H9 (cell line): ENCODE data around the gene PHTF2. TPM values are rescaled to one million over a fixed set of nuclear protein-coding genes. Genes with fewer than 3 reads are reported as not detected.

Source experiments
- DNase-seq: peaks from one replicate; pipeline ENCODE4 v3.0.0-alpha.2; 2017
- H2AFZ ChIP-seq: one replicate; pipeline ENCODE4 v1.6.1; 2013; ENCODE audit warnings: mild to moderate bottlenecking, low read length, control low read depth, moderate library complexity
- H2AK5ac ChIP-seq: 2 replicates; pipeline ENCODE4 v1.6.1; 2013; ENCODE audit warnings: low read length, control low read depth, mixed read lengths; ENCODE audit not compliant: insufficient read length
- H2BK120ac ChIP-seq: one replicate; pipeline ENCODE4 v1.6.1; 2013; ENCODE audit warnings: low read depth, mild to moderate bottlenecking, low read length, control low read depth, inconsistent platforms; ENCODE audit not compliant: poor library complexity, severe bottlenecking
- H2BK12ac ChIP-seq: 2 replicates; pipeline ENCODE4 v1.6.1; 2013; ENCODE audit warnings: low read length, control low read depth, mixed read lengths, low read depth; ENCODE audit not compliant: insufficient read length
- H2BK15ac ChIP-seq: 2 replicates; pipeline ENCODE4 v1.6.1; 2013; ENCODE audit warnings: low read depth, low read length, control low read depth
- H2BK20ac ChIP-seq: one replicate; pipeline ENCODE4 v1.6.1; 2013; ENCODE audit warnings: low read depth, mild to moderate bottlenecking, low read length, control low read depth, inconsistent platforms; ENCODE audit not compliant: poor library complexity, severe bottlenecking
- H2BK5ac ChIP-seq: 2 replicates; pipeline ENCODE4 v1.6.1; 2013; ENCODE audit warnings: low read length, control low read depth, mixed read lengths; ENCODE audit not compliant: insufficient read length
- H3K14ac ChIP-seq: 2 replicates; pipeline ENCODE4 v1.6.1; 2013; ENCODE audit warnings: low read length, control low read depth; ENCODE audit not compliant: insufficient read depth
- H3K18ac ChIP-seq: 2 replicates; pipeline ENCODE4 v1.6.1; 2013; ENCODE audit warnings: low read depth, mild to moderate bottlenecking, mixed read lengths, low read length, control low read depth; ENCODE audit not compliant: insufficient read length
- H3K23ac ChIP-seq: 2 replicates; pipeline ENCODE4 v1.6.1; 2013; ENCODE audit warnings: low read length, control low read depth, mixed read lengths, low read depth; ENCODE audit not compliant: insufficient read length
- H3K23me2 ChIP-seq: 2 replicates; pipeline ENCODE4 v1.6.1; 2013; ENCODE audit warnings: low read depth, mild to moderate bottlenecking, mixed read lengths, low read length, control low read depth; ENCODE audit not compliant: insufficient read length, poor library complexity, severe bottlenecking
- H3K27ac ChIP-seq: 2 replicates; pipeline ENCODE4 v1.5.1; 2013; ENCODE audit warnings: low read length, control low read depth, mixed read lengths, low read depth; ENCODE audit not compliant: insufficient read length
- H3K27me3 ChIP-seq: 2 replicates; pipeline ENCODE4 v1.6.1; 2013; ENCODE audit warnings: low read length, control low read depth, inconsistent platforms; ENCODE audit not compliant: insufficient read depth
- H3K4ac ChIP-seq: 2 replicates; pipeline ENCODE4 v1.6.1; 2013; ENCODE audit warnings: low read depth, mild to moderate bottlenecking, control low read depth, inconsistent platforms, low read length, moderate library complexity
- H3K4me1 ChIP-seq: 2 replicates; pipeline ENCODE4 v1.6.1; 2013; ENCODE audit warnings: low read length, control low read depth, inconsistent platforms; ENCODE audit not compliant: insufficient read depth
- H3K4me2 ChIP-seq: 2 replicates; pipeline ENCODE4 v1.6.1; 2013; ENCODE audit warnings: low read length, control low read depth, mixed read lengths; ENCODE audit not compliant: insufficient read length, insufficient read depth
- H3K56ac ChIP-seq: 2 replicates; pipeline ENCODE4 v1.6.1; 2013; ENCODE audit warnings: low read depth, mild to moderate bottlenecking, mixed read lengths, low read length, control low read depth; ENCODE audit not compliant: insufficient read length
- H3K79me1 ChIP-seq: 2 replicates; pipeline ENCODE4 v1.6.1; 2013; ENCODE audit warnings: low read depth, mild to moderate bottlenecking, moderate library complexity, low read length, control low read depth, inconsistent platforms; ENCODE audit not compliant: insufficient read depth, poor library complexity, severe bottlenecking
- H3K79me2 ChIP-seq: 2 replicates; pipeline ENCODE4 v1.6.1; 2013; ENCODE audit warnings: low read length, control low read depth, inconsistent platforms; ENCODE audit not compliant: insufficient read depth
- H3K9ac ChIP-seq: 2 replicates; pipeline ENCODE4 v1.6.1; 2013; ENCODE audit warnings: low read length, control low read depth, mixed read lengths; ENCODE audit not compliant: insufficient read length; ENCODE audit errors: extremely low read depth
- H3K9me3 ChIP-seq: one replicate; pipeline ENCODE4 v1.6.1; 2013; ENCODE audit warnings: low read depth, low read length, inconsistent platforms; ENCODE audit not compliant: control insufficient read depth
- H3T11ph ChIP-seq: one replicate; pipeline ENCODE4 v1.6.1; 2013; ENCODE audit warnings: mild to moderate bottlenecking, low read length, control low read depth, inconsistent platforms
- H4K20me1 ChIP-seq: one replicate; pipeline ENCODE4 v1.6.1; 2013; ENCODE audit not compliant: control insufficient read depth, insufficient read length, insufficient read depth
- H4K5ac ChIP-seq: 2 replicates; pipeline ENCODE4 v1.6.1; 2013; ENCODE audit warnings: low read depth, mild to moderate bottlenecking, mixed read lengths, low read length, control low read depth; ENCODE audit not compliant: insufficient read length
- H4K8ac ChIP-seq: replicated peaks from 2 replicates; pipeline ENCODE4 v1.6.1; 2013; ENCODE audit warnings: low read length, control low read depth, mixed read lengths, low read depth; ENCODE audit not compliant: insufficient read length
- H4K91ac ChIP-seq: 2 replicates; pipeline ENCODE4 v1.6.1; 2013; ENCODE audit warnings: low read depth, mild to moderate bottlenecking, moderate library complexity, mixed read lengths, low read length, control low read depth; ENCODE audit not compliant: insufficient read length
- H3K27ac Mint-ChIP-seq, 3 experiments: 2 replicates in 2 of 3; 3 replicates in 1 of 3; pipeline ENCODE4 v1.8.0; 2020 to 2021; ENCODE audit warnings: mixed read lengths in 3 of 3, mild to moderate bottlenecking in 1 of 3, moderate library complexity in 1 of 3
- H3K27me3 Mint-ChIP-seq: 2 replicates; pipeline ENCODE4 v1.8.0; 2021; ENCODE audit warnings: low read depth, mild to moderate bottlenecking, moderate library complexity, mixed read lengths
- H3K36me3 Mint-ChIP-seq, 3 experiments: 2 replicates in 2 of 3; 3 replicates in 1 of 3; pipeline ENCODE4 v1.8.0; 2020 to 2021; ENCODE audit warnings: low read depth in 3 of 3, mixed read lengths in 3 of 3; ENCODE audit not compliant: insufficient read depth in 1 of 3
- H3K4me1 Mint-ChIP-seq, 2 experiments: 2 replicates each; pipeline ENCODE4 v1.8.0; 2020; ENCODE audit warnings: mixed read lengths in 2 of 2
- H3K4me3 Mint-ChIP-seq, 2 experiments: 2 replicates in 1 of 2; 3 replicates in 1 of 2; pipeline ENCODE4 v1.8.0; 2020 to 2021; ENCODE audit warnings: mild to moderate bottlenecking in 2 of 2, mixed read lengths in 2 of 2, moderate library complexity in 1 of 2
- H3K9me3 Mint-ChIP-seq, 2 experiments: 2 replicates in 1 of 2; 3 replicates in 1 of 2; pipeline ENCODE4 v1.8.0; 2020; ENCODE audit warnings: mild to moderate bottlenecking in 2 of 2, mixed read lengths in 2 of 2, moderate library complexity in 1 of 2
- CTCF ChIP-seq: fragments of 200-600 bp; sonication (generic); conservative IDR thresholded peaks from 3 replicates; pipeline ENCODE4 v1.8.0; 2021; ENCODE audit warnings: antibody characterized with exemption, mild to moderate bottlenecking
- WGBS: extraction: QIAGEN DNeasy Blood & Tissue Kit; methylation state at CpG from one replicate; pipeline ENCODE4 v1.1.7; 2013; ENCODE audit warnings: missing lambda C conversion rate, low lambda C conversion rate, mixed read lengths; ENCODE audit not compliant: insufficient read length; ENCODE audit errors: extremely low coverage; 5-methylcytosine and 5-hydroxymethylcytosine counted together
- total RNA-seq: library from RNA; stranded (reverse); gene quantifications from 2 replicates; pipeline ENCODE4 v1.2.1, GENCODE V29; 2021

Gene PHTF2
- total RNA-seq, 1 experiment from 2014 or later: 16.2 TPM

GRCh38 chr7:77838929-77839491 is 40.4 kb downstream of the PHTF2 start:
- Mint-ChIP-seq H3K36me3 (peaks cover 0 to 4% (median 2%) of the 10 kb centered on the region in 3 experiments; a peak in 2 of 7 replicates), H3K27ac (no peak overlapping the region), H3K4me1 (peaks cover 0 to 6% of the 10 kb centered on the region in 2 experiments; a peak in 1 of 4 replicates), H3K9me3 (peaks cover 0 to 3% of the 10 kb centered on the region in 2 experiments; a peak in 1 of 5 replicates), H3K4me3 (no peak overlapping the region), H3K27me3 (no peaks in the 10 kb centered on the region)
- no peak overlapping the region for H2BK15ac ChIP-seq
- no peak overlapping the region for H4K91ac ChIP-seq
- no peak overlapping the region for H3K56ac ChIP-seq
- H3K27ac ChIP-seq: no peak overlapping the region
- H2BK20ac ChIP-seq: no peak overlapping the region
- no peak overlapping the region for H2AK5ac ChIP-seq
- no CpG with 5 or more reads among the region's 3 CpGs for WGBS
- H2BK12ac ChIP-seq: no peak overlapping the region
- no peak overlapping the region for H3K14ac ChIP-seq
- no peak for TF ChIP-seq CTCF
- H3K4me1 ChIP-seq: no peaks in the 10 kb centered on the region; the same call in 1 of the 2 replicates
- no peaks in the 10 kb centered on the region for H3K79me2 ChIP-seq
- no peak overlapping the region for H3K4me2 ChIP-seq
- H3K18ac ChIP-seq: no peak overlapping the region
- no peaks in the 10 kb centered on the region for H4K20me1 ChIP-seq
- no peak for DNase-seq
- no peak overlapping the region for H3K23ac ChIP-seq
- H3K9me3 ChIP-seq: no peaks in the 10 kb centered on the region
- H2BK5ac ChIP-seq: no peak overlapping the region
- H4K5ac ChIP-seq: no peak overlapping the region
- H3K79me1 ChIP-seq: no peaks in the 10 kb centered on the region
- H3K4ac ChIP-seq: no peak overlapping the region
- H3K9ac ChIP-seq: no peak overlapping the region
- H3K27me3 ChIP-seq: no peaks in the 10 kb centered on the region
- H2AFZ ChIP-seq: no peak overlapping the region
- no peak overlapping the region for H2BK120ac ChIP-seq
- no peaks in the 10 kb centered on the region for H3K23me2 ChIP-seq
- no peak overlapping the region for H4K8ac ChIP-seq
- H3T11ph ChIP-seq: no peak overlapping the region
